GM19455 (cell line): ENCODE results near the gene ACP4.

Source experiments
- ATAC-seq: cut with Tn5 transposase; IDR thresholded peaks from one replicate; pipeline ENCODE4 v1.9.1; 2021; ENCODE audit not compliant: unreplicated experiment

Gene ACP4

GRCh38 chr19:50839712-50840655 is 49.8 kb downstream of the ACP4 start:
- ATAC-seq = no peak

DNA sequence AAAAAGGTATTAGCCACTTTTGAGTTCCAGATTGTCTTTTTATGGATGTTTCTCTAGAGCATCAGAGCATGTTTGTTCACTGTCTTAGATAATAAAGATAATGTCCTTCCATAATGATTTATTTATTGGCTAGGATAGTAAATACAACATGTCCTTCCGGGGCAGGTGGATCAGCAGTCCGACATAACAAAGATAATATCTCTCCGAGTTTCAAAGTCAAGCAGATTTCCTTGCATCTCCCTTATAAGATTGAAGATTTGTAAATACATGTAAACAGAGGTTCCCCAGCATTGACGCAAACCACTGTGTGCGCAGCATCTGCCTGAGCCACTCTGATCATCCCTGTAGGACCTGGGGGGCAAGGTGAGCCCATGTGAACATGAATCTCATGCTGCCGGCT is 51.9 kb downstream of the ACP4 start:
- no peak for ATAC-seq

DNA sequence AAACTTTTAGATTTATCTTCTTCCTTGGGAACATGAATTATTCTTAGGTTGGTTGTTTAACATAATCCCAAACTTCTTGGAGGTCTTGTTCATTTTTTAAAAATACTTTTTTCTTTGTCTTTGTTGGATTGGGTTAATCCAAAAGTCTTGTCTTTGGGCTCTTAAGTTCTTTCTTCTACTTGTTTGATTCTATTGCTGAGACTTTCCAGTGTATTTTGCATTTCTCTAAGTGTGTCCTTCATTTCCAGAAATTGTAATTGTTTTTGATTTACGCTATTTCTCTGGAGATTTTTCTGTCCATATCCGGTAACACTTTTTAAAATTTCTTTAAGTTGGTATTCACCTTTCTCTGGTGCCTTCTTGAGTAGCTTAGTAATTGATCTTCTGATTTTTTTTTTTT is 53.0 kb downstream of the ACP4 start:
- no peak for ATAC-seq

DNA sequence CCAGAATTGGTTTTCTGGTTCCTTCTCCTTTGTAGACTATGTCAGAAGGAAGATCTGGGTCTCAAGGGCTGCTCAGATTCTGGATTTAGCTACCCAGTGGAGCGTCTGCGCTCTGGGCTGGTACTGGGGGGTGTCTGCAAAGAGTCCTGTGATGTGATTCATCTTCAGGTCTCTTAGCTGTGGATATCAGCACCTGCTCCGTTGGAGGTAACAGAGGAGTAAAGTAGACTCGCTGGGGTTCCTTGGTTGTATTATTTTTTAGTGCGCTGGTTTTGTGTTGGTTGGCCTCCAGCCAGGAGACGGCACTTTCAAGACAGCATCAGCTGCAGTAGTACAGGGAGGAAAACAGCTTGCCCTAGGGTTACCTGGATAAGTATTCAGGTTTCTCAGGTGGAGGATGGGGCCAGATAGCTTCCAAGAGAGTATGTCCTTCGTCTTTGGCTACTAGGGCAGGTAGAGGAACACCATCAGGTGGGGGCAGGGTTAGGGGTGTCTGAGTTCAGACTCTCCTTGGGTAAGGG is 53.5 kb downstream of the ACP4 start:
- ATAC-seq = no peak

DNA sequence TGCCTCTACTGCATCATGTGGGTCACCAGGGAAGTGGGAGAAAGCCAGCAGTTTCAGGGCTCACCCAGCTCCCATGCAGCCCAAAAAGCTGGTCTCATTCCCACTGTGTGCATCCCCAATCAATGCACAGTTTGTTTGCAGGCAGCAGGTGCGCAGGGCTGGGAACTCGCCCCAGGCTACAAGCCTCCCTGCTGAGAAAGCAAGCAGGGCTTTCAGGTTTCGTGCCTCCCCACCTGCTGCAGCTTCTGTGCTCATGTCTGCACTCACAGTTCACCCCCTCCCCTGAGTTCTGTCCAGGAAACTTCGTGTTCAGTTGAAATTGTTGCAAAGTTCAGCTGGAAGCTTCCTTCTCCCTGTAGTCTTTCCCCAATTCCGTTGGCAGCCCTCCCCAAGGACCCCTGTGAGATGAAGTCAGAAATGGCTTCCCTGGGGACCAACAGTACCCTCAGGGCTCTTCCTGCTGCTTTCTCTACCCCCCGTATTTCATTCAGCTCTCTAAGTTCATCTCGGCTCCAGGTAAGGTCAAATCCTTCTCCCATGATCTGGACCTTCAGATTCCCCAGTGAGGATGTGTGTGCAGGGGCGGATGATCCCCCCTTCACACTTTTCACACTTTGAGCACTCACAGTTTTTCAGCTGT is 54.2 kb downstream of the ACP4 start:
- ATAC-seq = no peak
